Keratinocyte (primary cell): ENCODE results near the gene LGALS7. TPM values are rescaled to one million over a fixed set of nuclear protein-coding genes. Genes with fewer than 3 reads are reported as not detected.
"Not testable (repeated sequence)": the region's sequence is repeated elsewhere in the genome, so short reads cannot be mapped to it uniquely, and the experiment has no call there.

Experiments
- DNase-seq: peaks from one replicate; pipeline ENCODE4 v3.0.0-alpha.2; 2011; ENCODE audit warnings: low read depth, missing footprints, low spot score
- FAIRE-seq: peaks from 2 replicates; lab custom pipeline; 2011; peaks lifted over from hg19 to GRCh38; lab: Jason Lieb, UNC
- H2AFZ ChIP-seq: 2 replicates; pipeline ENCODE4 v1.6.0; 2012; ENCODE audit warnings: low read length, control low read depth, inconsistent platforms; ENCODE audit not compliant: control insufficient read depth
- H3K27ac ChIP-seq: 2 replicates; pipeline ENCODE4 v1.5.1; 2011; ENCODE audit warnings: low read length; ENCODE audit not compliant: control insufficient read depth, insufficient read depth
- H3K27me3 ChIP-seq: 3 replicates; pipeline ENCODE4 v1.6.0; 2011; ENCODE audit warnings: low read length; ENCODE audit not compliant: control insufficient read depth, insufficient read depth; ENCODE audit errors: extremely low read depth
- H3K36me3 ChIP-seq, 2 experiments: 2 replicates in 1 of 2; 3 replicates in 1 of 2; pipeline ENCODE4 v1.5.1; 2011; ENCODE audit warnings: low read length in 2 of 2, mild to moderate bottlenecking in 1 of 2; ENCODE audit not compliant: control insufficient read depth in 2 of 2, insufficient read depth in 2 of 2; ENCODE audit errors: extremely low read depth in 1 of 2
- H3K4me1 ChIP-seq: 3 replicates; pipeline ENCODE4 v1.5.1; 2011; ENCODE audit warnings: low read length; ENCODE audit not compliant: control insufficient read depth, insufficient read depth; ENCODE audit errors: extremely low read depth
- H3K4me2 ChIP-seq: 3 replicates; pipeline ENCODE4 v1.6.0; 2011; ENCODE audit warnings: low read depth, low read length; ENCODE audit not compliant: control insufficient read depth, insufficient read depth; ENCODE audit errors: extremely low read depth
- H3K4me3 ChIP-seq, 3 experiments: fragments of 200-600 bp in 1 of 3; sonication (generic) in 1 of 3; 2 replicates in 2 of 3; 3 replicates in 1 of 3; pipeline ENCODE4 v1.5.1; 2011 to 2016; ENCODE audit warnings: low read length in 3 of 3, mild to moderate bottlenecking in 3 of 3, control low read depth in 2 of 3, inconsistent platforms in 1 of 3, low read depth in 1 of 3, mixed read lengths in 1 of 3, mixed run types in 1 of 3, moderate library complexity in 1 of 3; ENCODE audit not compliant: control insufficient read depth in 2 of 3, insufficient read depth in 2 of 3; ENCODE audit errors: extremely low read depth in 1 of 3
- H3K79me2 ChIP-seq: 2 replicates; pipeline ENCODE4 v1.6.0; 2012; ENCODE audit warnings: low read length; ENCODE audit not compliant: control insufficient read depth, insufficient read depth
- H3K9ac ChIP-seq: 3 replicates; pipeline ENCODE4 v1.6.0; 2011; ENCODE audit warnings: low read length; ENCODE audit not compliant: control insufficient read depth, insufficient read depth; ENCODE audit errors: extremely low read depth
- H3K9me1 ChIP-seq: 3 replicates; pipeline ENCODE4 v1.6.0; 2011; ENCODE audit warnings: low read length; ENCODE audit not compliant: control insufficient read depth, insufficient read depth; ENCODE audit errors: extremely low read depth
- H3K9me3 ChIP-seq: 2 replicates; pipeline ENCODE4 v1.5.1; 2012; ENCODE audit warnings: low read depth, low read length; ENCODE audit not compliant: control insufficient read depth
- H4K20me1 ChIP-seq: 3 replicates; pipeline ENCODE4 v1.6.0; 2011; ENCODE audit warnings: low read length; ENCODE audit not compliant: control insufficient read depth, insufficient read depth; ENCODE audit errors: extremely low read depth
- EZH2 ChIP-seq: IDR thresholded peaks from one replicate; pipeline ENCODE4 v1.6.1; 2012; ENCODE audit warnings: inconsistent platforms, mild to moderate bottlenecking, low read length, moderate library complexity
- dilution Hi-C: fragments of 300-500 bp; cut with MboI; formaldehyde crosslinking; loops from one replicate; pipeline ENCODE4 v1.7.0; 2020; ENCODE audit warnings: low sequenced_read_pairs; ENCODE audit not compliant: extremely low pct_ligation_motif_present
- polyA plus RNA-seq, 5 experiments: library from polyadenylated mRNA; depleted of rRNA in 3 of 5; stranded (reverse) in 3 of 5; stranded (forward) in 1 of 5; unstranded in 1 of 5; fragments of >200 nt; gene quantifications; 1 replicate in 1 of 5; 2 replicates in 3 of 5; 3 replicates in 1 of 5; pipeline versions ENCODE4 v1.2.1 to v1.2.3, GENCODE V29; 2011 to 2012; ENCODE audit warnings: missing spikeins in 2 of 5, low read depth in 1 of 5, low replicate concordance in 1 of 5
- TF ChIP-seq, protein P1 (sequence below), 3 experiments: IDR thresholded peaks in 1 of 3; conservative IDR thresholded peaks in 1 of 3; optimal IDR thresholded peaks in 1 of 3; 2 replicates in 2 of 3; 3 replicates in 1 of 3; pipeline versions ENCODE3 to v1.5.1; 2011; ENCODE audit warnings: low read length in 3 of 3, mild to moderate bottlenecking in 3 of 3, moderate library complexity in 2 of 3, control low read depth in 1 of 3, inconsistent platforms in 1 of 3; ENCODE audit not compliant: insufficient read depth in 2 of 3; ENCODE audit errors: extremely low read depth in 1 of 3

LGALS7 gene
- polyA plus RNA-seq, 1 donor (not counting 4 experiments of a cell fraction or from before 2014, with no cell fraction given) = 9.1 TPM

DNA sequence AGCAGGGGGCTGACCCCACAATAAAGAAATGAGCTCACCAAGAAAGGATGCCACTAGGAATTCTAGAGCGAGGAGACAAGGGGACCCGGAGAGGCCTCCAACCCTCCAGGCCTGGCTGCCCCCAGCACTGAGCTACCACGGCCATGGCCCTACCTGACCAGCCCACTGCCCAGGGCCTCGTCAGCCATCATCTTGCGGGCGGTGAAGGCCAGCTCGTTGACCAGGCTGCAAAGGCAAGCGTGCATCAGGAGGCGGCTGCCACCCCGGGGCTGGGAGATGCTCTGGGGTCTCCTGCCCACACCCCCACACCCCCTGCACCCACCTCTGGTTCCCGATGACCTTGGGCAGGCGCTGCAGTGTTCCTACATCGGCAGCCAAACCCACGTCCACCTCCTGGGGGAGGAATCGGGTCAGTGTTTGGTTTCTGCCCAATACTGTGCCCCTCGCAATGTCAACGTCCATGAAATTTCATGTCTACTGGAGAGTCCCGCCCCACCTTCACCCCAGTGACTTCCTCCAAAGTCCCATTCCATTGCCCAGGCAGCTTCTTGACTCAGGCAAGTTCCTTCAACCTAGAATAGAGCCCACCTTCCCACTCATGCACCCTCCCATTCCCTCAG is 42.9 kb upstream of the LGALS7 start:
- no peaks in the 10 kb centered on the region for H3K27me3 ChIP-seq
- no peak overlapping the region for H2AFZ ChIP-seq
- H3K9ac ChIP-seq = no peak overlapping the region
- no peaks in the 10 kb centered on the region for H3K9me1 ChIP-seq
- H3K9me3 ChIP-seq = no peaks in the 10 kb centered on the region
- TF ChIP-seq, protein P1, sequence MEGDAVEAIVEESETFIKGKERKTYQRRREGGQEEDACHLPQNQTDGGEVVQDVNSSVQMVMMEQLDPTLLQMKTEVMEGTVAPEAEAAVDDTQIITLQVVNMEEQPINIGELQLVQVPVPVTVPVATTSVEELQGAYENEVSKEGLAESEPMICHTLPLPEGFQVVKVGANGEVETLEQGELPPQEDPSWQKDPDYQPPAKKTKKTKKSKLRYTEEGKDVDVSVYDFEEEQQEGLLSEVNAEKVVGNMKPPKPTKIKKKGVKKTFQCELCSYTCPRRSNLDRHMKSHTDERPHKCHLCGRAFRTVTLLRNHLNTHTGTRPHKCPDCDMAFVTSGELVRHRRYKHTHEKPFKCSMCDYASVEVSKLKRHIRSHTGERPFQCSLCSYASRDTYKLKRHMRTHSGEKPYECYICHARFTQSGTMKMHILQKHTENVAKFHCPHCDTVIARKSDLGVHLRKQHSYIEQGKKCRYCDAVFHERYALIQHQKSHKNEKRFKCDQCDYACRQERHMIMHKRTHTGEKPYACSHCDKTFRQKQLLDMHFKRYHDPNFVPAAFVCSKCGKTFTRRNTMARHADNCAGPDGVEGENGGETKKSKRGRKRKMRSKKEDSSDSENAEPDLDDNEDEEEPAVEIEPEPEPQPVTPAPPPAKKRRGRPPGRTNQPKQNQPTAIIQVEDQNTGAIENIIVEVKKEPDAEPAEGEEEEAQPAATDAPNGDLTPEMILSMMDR (optimal IDR thresholded peaks at IDR 0.05 in 1 of 3, IDR thresholded peaks at IDR 0.05 in 1 of 3, conservative IDR thresholded peaks at IDR 0.05 in 1 of 3; ENCODE audit: extremely low read depth in 1 of 3, insufficient read depth in 2 of 3, low read length in 3 of 3) = no peak
- no peak for TF ChIP-seq EZH2
- FAIRE-seq (no peak), DNase-seq (no peak)
- H3K4me3 ChIP-seq = no peak overlapping the region
- H3K36me3 ChIP-seq = peaks cover 4 to 8% of the 10 kb centered on the region in 2 experiments
- dilution Hi-C loops = no loop called here
- H3K4me2 ChIP-seq = no peak overlapping the region
- no peak overlapping the region for H3K27ac ChIP-seq
- no peaks in the 10 kb centered on the region for H4K20me1 ChIP-seq
- H3K4me1 ChIP-seq = no peaks in the 10 kb centered on the region
- H3K79me2 ChIP-seq = no peaks in the 10 kb centered on the region

- Histone ChIP-seq H3K4me2 (no peak overlapping the region), H3K9me1 (no peaks in the 10 kb centered on the region), H3K36me3 (peaks cover 4 to 8% of the 10 kb centered on the region in 2 experiments), H3K4me3 (no peak overlapping the region), H3K79me2 (no peaks in the 10 kb centered on the region), H3K4me1 (no peaks in the 10 kb centered on the region), H3K27ac (no peak overlapping the region), H2AFZ (no peak overlapping the region), H3K9ac (no peak overlapping the region), H4K20me1 (no peaks in the 10 kb centered on the region), H3K9me3 (no peaks in the 10 kb centered on the region), H3K27me3 (no peaks in the 10 kb centered on the region)
- no peak for FAIRE-seq
- dilution Hi-C loops = no loop called here
- DNase-seq = no peak
- TF ChIP-seq EZH2 = no peak
- TF ChIP-seq, protein P1 (optimal IDR thresholded peaks at IDR 0.05 in 1 of 3, IDR thresholded peaks at IDR 0.05 in 1 of 3, conservative IDR thresholded peaks at IDR 0.05 in 1 of 3; ENCODE audit: extremely low read depth in 1 of 3, insufficient read depth in 2 of 3, low read length in 3 of 3) = no peak
Measured at GRCh38 chr19:38815059-38816001, 42.0 kb upstream of the LGALS7 start.

DNA sequence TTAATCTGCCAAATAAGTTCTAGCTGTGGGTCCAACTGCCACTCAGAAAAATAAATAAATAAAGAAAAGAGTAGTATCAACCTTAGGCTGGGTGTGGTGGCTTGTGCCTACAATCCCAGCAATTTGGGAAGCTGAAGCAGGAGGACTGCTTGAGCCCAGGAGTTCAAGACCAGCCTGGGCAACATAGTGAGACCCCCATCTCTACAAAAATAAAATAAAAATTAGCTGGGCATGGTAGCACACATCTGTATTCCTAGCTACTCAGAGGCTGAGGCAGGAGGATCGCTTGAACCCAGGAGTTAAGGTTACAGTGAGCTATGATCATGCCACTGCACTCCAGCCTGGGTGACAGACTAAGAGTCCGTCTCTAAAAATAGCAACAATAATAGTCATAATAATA is 40.6 kb upstream of the LGALS7 start:
- not testable (repeated sequence) for H3K27ac ChIP-seq

More for the DNA sequence above, 40.6 kb upstream of the LGALS7 start:
- H3K79me2 ChIP-seq, FAIRE-seq, H3K4me3 ChIP-seq, H3K4me2 ChIP-seq, H4K20me1 ChIP-seq, H3K9me3 ChIP-seq, H3K9ac ChIP-seq, H2AFZ ChIP-seq, H3K27me3 ChIP-seq, H3K9me1 ChIP-seq, DNase-seq, H3K36me3 ChIP-seq, H3K4me1 ChIP-seq, dilution Hi-C loops: not testable (repeated sequence)
